ENCODE data around the gene FGFR3. TPM values are rescaled to one million over a fixed set of nuclear protein-coding genes. Genes with fewer than 3 reads are reported as not detected.

FGFR3 gene
- total and polyA plus RNA-seq, 2 of the 8 experiments (the other 6 are each of a cell fraction or from before 2014, with no cell fraction given) = 9.0 to 19.5 TPM

GRCh38 chr4:1768367-1769034 is 24.6 kb upstream of the FGFR3 start (continued):
- no peak for TF ChIP-seq TAF7 (optimal IDR thresholded peaks at IDR 0.05; ENCODE audit: borderline replicate concordance, low read depth, low read length)
- TF ChIP-seq TBP (IDR thresholded peaks at IDR 0.05; ENCODE audit: low read depth, low read length) = no peak
- TF ChIP-seq MAFK (IDR thresholded peaks at IDR 0.05; ENCODE audit: low read depth, low read length) = no peak
- TF ChIP-seq CBX5 (IDR thresholded peaks at IDR 0.05; ENCODE audit: low read depth, low read length) = no peak
- peak; percentile 31; the same call in 1 of the 2 replicates for TF ChIP-seq MAX (IDR thresholded peaks at IDR 0.05)
- TF ChIP-seq TAF1 (IDR thresholded peaks at IDR 0.05; ENCODE audit: low read depth, low read length) = no peak
- TF ChIP-seq GTF2F1 (IDR thresholded peaks at IDR 0.05; ENCODE audit: borderline replicate concordance, low read depth, low read length) = no peak
- no peak for TF ChIP-seq BCL11A (IDR thresholded peaks at IDR 0.05; ENCODE audit: low read depth in 2 of 2, low read length in 2 of 2)

All from H1 (cell line).